MM.1S (cell line): Measurements from ENCODE around the gene CST1.

Experiments
- EZH2 ChIP-seq: fragments of 300-600 bp; sonication (generic); optimal IDR thresholded peaks from 2 replicates; pipeline ENCODE3; 2017; ENCODE audit warnings: low read depth, mild to moderate bottlenecking, antibody characterized with exemption, low read length, mixed read lengths
- TF ChIP-seq, protein P1 (sequence below): fragments of 300-600 bp; sonication (generic); IDR thresholded peaks from 2 replicates; pipeline ENCODE4 v1.5.1; 2016; ENCODE audit warnings: antibody characterized with exemption, low read length, mixed read lengths

- TF ChIP-seq, protein P1, sequence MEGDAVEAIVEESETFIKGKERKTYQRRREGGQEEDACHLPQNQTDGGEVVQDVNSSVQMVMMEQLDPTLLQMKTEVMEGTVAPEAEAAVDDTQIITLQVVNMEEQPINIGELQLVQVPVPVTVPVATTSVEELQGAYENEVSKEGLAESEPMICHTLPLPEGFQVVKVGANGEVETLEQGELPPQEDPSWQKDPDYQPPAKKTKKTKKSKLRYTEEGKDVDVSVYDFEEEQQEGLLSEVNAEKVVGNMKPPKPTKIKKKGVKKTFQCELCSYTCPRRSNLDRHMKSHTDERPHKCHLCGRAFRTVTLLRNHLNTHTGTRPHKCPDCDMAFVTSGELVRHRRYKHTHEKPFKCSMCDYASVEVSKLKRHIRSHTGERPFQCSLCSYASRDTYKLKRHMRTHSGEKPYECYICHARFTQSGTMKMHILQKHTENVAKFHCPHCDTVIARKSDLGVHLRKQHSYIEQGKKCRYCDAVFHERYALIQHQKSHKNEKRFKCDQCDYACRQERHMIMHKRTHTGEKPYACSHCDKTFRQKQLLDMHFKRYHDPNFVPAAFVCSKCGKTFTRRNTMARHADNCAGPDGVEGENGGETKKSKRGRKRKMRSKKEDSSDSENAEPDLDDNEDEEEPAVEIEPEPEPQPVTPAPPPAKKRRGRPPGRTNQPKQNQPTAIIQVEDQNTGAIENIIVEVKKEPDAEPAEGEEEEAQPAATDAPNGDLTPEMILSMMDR, result no peak
- TF ChIP-seq EZH2, result no peak
These were observed 44.8 kb downstream of the CST1 start for GRCh38 chr20:23705895-23706294.
